HCT116 (cell line): ENCODE measurements around the gene ANKHD1. TPM values are rescaled to one million over a fixed set of nuclear protein-coding genes. Genes with fewer than 3 reads are reported as not detected.
A peak's percentile ranks its signal among the peaks of the same experiment; 100 is the strongest.

ENCODE experiments used
- ATAC-seq: fragments of 200-7000 bp; cut with Tn5 transposase; 2 replicates; pipeline ENCODE4 v1.9.1; 2020; ENCODE audit warnings: mild to moderate bottlenecking, moderate library complexity
- Bru-seq: library from RNA; stranded (reverse); fragments of 400-500 nt; gene quantifications from one replicate; lab custom pipeline; 2021; lab: Mats Ljungman, UMichigan
- BruChase-seq, 2 experiments: library from RNA; stranded (reverse); fragments of 400-500 nt; gene quantifications; one replicate each; lab custom pipeline; 2021; lab: Mats Ljungman, UMichigan
- BruUV-seq: library from RNA; stranded (reverse); fragments of 400-500 nt; replicated peaks from 2 replicates; lab custom pipeline; 2021; lab: Mats Ljungman, UMichigan
- CTCF ChIA-PET: fragments of 300-600 bp; sonication (Branson Sonifier 250); formaldehyde crosslinking; loops from one replicate; lab custom pipeline; 2021; ENCODE audit warnings: antibody characterized with exemption; lab: Charles Lee
- POLR2A ChIA-PET: fragments of 300-600, 350-600 bp; sonication (Branson Sonifier 250); formaldehyde crosslinking; loops from one replicate; lab custom pipeline; 2021; ENCODE audit warnings: antibody characterized with exemption; lab: Charles Lee
- RAD21 ChIA-PET, 2 experiments: fragments of 300-600 bp; sonication (Branson Sonifier 250); formaldehyde crosslinking; loops; one replicate each; lab custom pipeline; 2023; ENCODE audit warnings: low total read pairs in 2 of 2; ENCODE audit not compliant: uncharacterized antibody in 2 of 2, unreplicated experiment in 2 of 2, low non-redundant PET in 1 of 2; lab: Charles Lee
- DNase-seq: peaks from one replicate; pipeline ENCODE4 v3.0.0-alpha.2; 2010; ENCODE audit warnings: low read depth, low spot score
- H2AFZ ChIP-seq: fragments of 200-600 bp; shearing (Covaris generic), sonication (generic); 2 replicates; pipeline ENCODE4 v1.6.1; 2017; ENCODE audit warnings: low read depth, mixed run types, mixed read lengths, antibody characterized with exemption, low read length; ENCODE audit not compliant: poor library complexity, severe bottlenecking
- H3K27ac ChIP-seq: 2 replicates; pipeline ENCODE4 v1.5.1; 2012; ENCODE audit warnings: low read depth, low read length
- H3K27me3 ChIP-seq: fragments of 200-600 bp; sonication (generic); 2 replicates; pipeline ENCODE4 v1.6.1; 2016; ENCODE audit warnings: mixed run types, low read length, mixed read lengths; ENCODE audit not compliant: insufficient read depth
- H3K36me3 ChIP-seq, 2 experiments: fragments of 200-500 bp in 1 of 2; fragments of 200-600 bp in 1 of 2; sonication (Bioruptor generic) in 1 of 2; sonication (generic) in 1 of 2; 2 replicates each; pipeline versions ENCODE4 v1.5.1 to v1.6.1; 2014 to 2016; ENCODE audit warnings: low read length in 2 of 2, inconsistent platforms in 1 of 2, mixed read lengths in 1 of 2, mixed run types in 1 of 2; ENCODE audit not compliant: insufficient read depth in 2 of 2, control insufficient read depth in 1 of 2
- H3K4me1 ChIP-seq, 2 experiments: fragments of 200-600 bp in 1 of 2; sonication (generic) in 1 of 2; 2 replicates each; pipeline versions ENCODE4 v1.5.1 to v1.6.1; 2012 to 2017; ENCODE audit warnings: low read length in 2 of 2, inconsistent platforms in 1 of 2, mild to moderate bottlenecking in 1 of 2, mixed read lengths in 1 of 2, mixed run types in 1 of 2, moderate library complexity in 1 of 2; ENCODE audit not compliant: insufficient read depth in 2 of 2, control insufficient read depth in 1 of 2
- H3K4me2 ChIP-seq: fragments of 200-600 bp; sonication (generic); 2 replicates; pipeline ENCODE4 v1.6.1; 2017; ENCODE audit warnings: mixed run types, low read length, mixed read lengths
- H3K4me3 ChIP-seq, 2 experiments: fragments of 200-600 bp in 1 of 2; sonication (generic) in 1 of 2; replicated peaks in 1 of 2; 2 replicates each; pipeline ENCODE4 v1.5.1; 2011 to 2016; ENCODE audit warnings: low read length in 2 of 2, control low read depth in 1 of 2, low read depth in 1 of 2, mild to moderate bottlenecking in 1 of 2, mixed read lengths in 1 of 2, mixed run types in 1 of 2
- H3K79me2 ChIP-seq: fragments of 200-600 bp; sonication (generic); 2 replicates; pipeline ENCODE4 v1.6.1; 2017; ENCODE audit warnings: mild to moderate bottlenecking, mixed run types, low read length, moderate library complexity, mixed read lengths; ENCODE audit not compliant: insufficient read depth
- H3K9ac ChIP-seq: fragments of 200-600 bp; sonication (generic); 2 replicates; pipeline ENCODE4 v1.6.1; 2016; ENCODE audit warnings: low read length, mixed read lengths
- H3K9me2 ChIP-seq: fragments of 200-600 bp; sonication (generic), shearing (Covaris generic); 2 replicates; pipeline ENCODE4 v1.6.1; 2017; ENCODE audit warnings: mixed run types, mild to moderate bottlenecking, moderate library complexity; ENCODE audit not compliant: insufficient read depth
- H3K9me3 ChIP-seq, 2 experiments: fragments of 200-500 bp in 1 of 2; fragments of 200-600 bp in 1 of 2; sonication (Bioruptor generic) in 1 of 2; sonication (generic) in 1 of 2; 2 replicates each; pipeline ENCODE4 v1.6.1; 2014 to 2017; ENCODE audit warnings: low read length in 2 of 2, mixed read lengths in 2 of 2, inconsistent platforms in 1 of 2, low read depth in 1 of 2, mild to moderate bottlenecking in 1 of 2, mixed run types in 1 of 2, moderate library complexity in 1 of 2; ENCODE audit not compliant: control insufficient read depth in 1 of 2, insufficient read depth in 1 of 2
- H4K20me1 ChIP-seq: fragments of 200-600 bp; sonication (generic), shearing (Covaris generic); 2 replicates; pipeline ENCODE4 v1.6.1; 2017; ENCODE audit warnings: mixed run types, mild to moderate bottlenecking, moderate library complexity; ENCODE audit not compliant: insufficient read depth
- ATF3 ChIP-seq: IDR thresholded peaks from 2 replicates; pipeline ENCODE4 v1.6.1; 2012
- ELF1 ChIP-seq: IDR thresholded peaks from 2 replicates; pipeline ENCODE4 v1.6.1; 2012; ENCODE audit warnings: low read depth, borderline replicate concordance
- FOSL1 ChIP-seq: IDR thresholded peaks from 2 replicates; pipeline ENCODE4 v1.6.1; 2012; ENCODE audit warnings: low read depth
- POLR2A ChIP-seq: IDR thresholded peaks from 2 replicates; pipeline ENCODE4 v1.7.0; 2011; ENCODE audit warnings: borderline replicate concordance; ENCODE audit not compliant: insufficient read depth, insufficient read length; ENCODE audit errors: extremely low read depth
- POLR2AphosphoS5 ChIP-seq: IDR thresholded peaks from 2 replicates; pipeline ENCODE4 v1.6.1; 2011; ENCODE audit warnings: mild to moderate bottlenecking, low read depth, low read length, moderate library complexity
- RAD21 ChIP-seq: IDR thresholded peaks from 2 replicates; pipeline ENCODE4 v1.6.1; 2012; ENCODE audit warnings: low read depth, mild to moderate bottlenecking
- REST ChIP-seq: IDR thresholded peaks from 2 replicates; pipeline ENCODE4 v1.6.1; 2012; ENCODE audit warnings: low read depth
- TCF7L2 ChIP-seq: IDR thresholded peaks from 2 replicates; pipeline ENCODE4 v1.7.0; 2011; ENCODE audit warnings: borderline replicate concordance, inconsistent platforms; ENCODE audit not compliant: insufficient read depth, insufficient read length; ENCODE audit errors: extremely low read depth
- YY1 ChIP-seq: IDR thresholded peaks from 2 replicates; pipeline ENCODE4 v1.6.1; 2011; ENCODE audit warnings: low read length, low read depth, moderate library complexity, mild to moderate bottlenecking; ENCODE audit not compliant: insufficient replicate concordance; ENCODE audit errors: extremely low read depth
- ZBTB33 ChIP-seq: IDR thresholded peaks from 2 replicates; pipeline ENCODE4 v1.6.1; 2011; ENCODE audit warnings: mild to moderate bottlenecking, low read length, moderate library complexity; ENCODE audit not compliant: insufficient replicate concordance; ENCODE audit errors: extremely low read depth
- intact Hi-C: fragments of 100-400 bp; cut with micrococcal nuclease; formaldehyde crosslinking; loops from 2 replicates; pipeline ENCODE4 v1.10.0; 2022
- long read RNA-seq: library from polyadenylated mRNA; unstranded; transcript quantifications from one replicate; pipeline ENCODE4 v2.0.0, GENCODE V29; 2021; ENCODE audit not compliant: unreplicated experiment
- polyA plus RNA-seq: library from polyadenylated mRNA; unstranded; fragments of >200 nt; gene quantifications from 2 replicates; pipeline ENCODE4 v1.2.1, GENCODE V29; 2012; ENCODE audit warnings: missing spikeins
- total RNA-seq: library from RNA; stranded (reverse); gene quantifications from one replicate; pipeline ENCODE4 v1.2.1, GENCODE V29; 2021; ENCODE audit not compliant: unreplicated experiment
- TF ChIP-seq, protein P1 (sequence below): IDR thresholded peaks from 2 replicates; pipeline ENCODE4 v1.6.1; 2012

ANKHD1 gene
- total RNA-seq = 80.8 TPM
- 64.2 and 67.7 TPM in 2 replicates for polyA plus RNA-seq
- Bru-seq, nascent RNA = percentile 95 among the genes with signal in this experiment
- BruChase-seq, experiment 1, labeled RNA remaining after a 6-hour chase = percentile 98 among the genes with signal in this experiment
- BruChase-seq, experiment 2, labeled RNA remaining after a 2-hour chase = percentile 98 among the genes with signal in this experiment
- long read RNA-seq, full-length matches to known transcripts = 25 of 174 reads
- long read RNA-seq, partial matches to known transcripts = 98 of 174 reads
- long read RNA-seq, other reads (novel, unspliced or antisense) = 51 of 174 reads

DNA sequence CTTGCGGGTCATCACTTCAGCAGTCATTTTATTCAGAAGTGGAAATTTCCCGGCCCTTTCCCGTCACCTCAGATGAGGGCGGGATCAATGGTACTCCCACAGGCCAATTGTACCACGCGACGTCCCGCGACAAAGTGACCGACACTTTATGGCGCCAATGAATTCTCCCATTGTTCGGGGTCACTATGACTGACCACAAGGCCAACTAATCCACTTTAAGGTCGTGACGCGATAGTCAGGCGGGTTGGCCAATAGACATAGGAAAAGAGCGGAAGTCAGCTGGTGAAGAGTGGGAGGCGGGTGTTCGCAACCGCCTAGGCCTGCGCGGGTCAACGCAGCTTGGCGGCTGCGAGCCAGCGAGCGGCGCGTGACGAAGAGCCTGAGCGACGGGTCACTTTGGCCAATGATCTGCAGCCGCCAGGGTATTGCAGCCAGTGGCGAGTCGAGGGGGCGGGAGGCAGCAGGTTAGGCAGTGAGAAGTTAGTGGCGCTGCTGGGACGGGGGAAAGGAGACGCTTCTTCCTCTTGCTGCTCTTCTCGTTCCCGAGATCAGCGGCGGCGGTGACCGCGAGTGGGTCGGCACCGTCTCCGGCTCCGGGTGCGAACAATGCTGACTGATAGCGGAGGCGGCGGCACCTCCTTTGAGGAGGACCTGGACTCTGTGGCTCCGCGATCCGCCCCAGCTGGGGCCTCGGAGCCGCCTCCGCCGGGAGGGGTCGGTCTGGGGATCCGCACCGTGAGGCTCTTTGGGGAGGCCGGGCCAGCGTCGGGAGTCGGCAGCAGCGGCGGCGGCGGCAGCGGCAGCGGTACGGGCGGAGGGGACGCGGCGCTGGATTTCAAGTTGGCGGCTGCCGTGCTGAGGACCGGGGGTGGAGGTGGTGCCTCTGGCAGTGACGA lies at the start of gene ANKHD1:
ANKHD1 (plus strand) TSS at position 472 of the 896 bp plus-strand sequence; CDS start at position 607, 135 bp downstream.
- ATAC-seq (peak; percentile 80), DNase-seq (peak; percentile 100)
- Histone ChIP-seq H3K79me2 (peaks cover 65% of the 10 kb centered on the region), H3K9me2 (no peaks in the 10 kb centered on the region), H2AFZ (peak within 1 kb of the TSS; percentile 75), H3K9me3 (no peaks in the 10 kb centered on the region), H3K9ac (peak within 1 kb of the TSS; percentile 97), H3K4me1 (peaks cover 23 to 28% of the 10 kb centered on the region in 2 experiments), H3K27me3 (no peaks in the 10 kb centered on the region), H3K4me2 (peak within 1 kb of the TSS; percentile 98), H4K20me1 (peaks cover 12% of the 10 kb centered on the region; the same call in 1 of the 2 replicates), H3K27ac (peak within 1 kb of the TSS; percentile 92), H3K36me3 (no peaks in the 10 kb centered on the region), H3K4me3 (peak within 1 kb of the TSS; percentile 81 to 99)
- TF ChIP-seq TCF7L2 (peak; percentile 61), POLR2AphosphoS5 (peak; percentile 94), POLR2A (peak; percentile 40), ELF1 (no peak), REST (no peak), ATF3 (no peak), YY1 (peak; percentile 9), FOSL1 (no peak), RAD21 (no peak), ZBTB33 (peak; percentile 65)
- TF ChIP-seq, protein P1, sequence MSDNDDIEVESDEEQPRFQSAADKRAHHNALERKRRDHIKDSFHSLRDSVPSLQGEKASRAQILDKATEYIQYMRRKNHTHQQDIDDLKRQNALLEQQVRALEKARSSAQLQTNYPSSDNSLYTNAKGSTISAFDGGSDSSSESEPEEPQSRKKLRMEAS = no peak
- ChIA-PET CTCF (interaction anchor here (1.1 to 1.5 kb wide), 5 partner anchors 29 to 324 kb away, joined by 3 to 6 read pairs (median 3); no protein-coding TSS in a partner anchor), POLR2A (interaction anchor here (0.8 to 1.6 kb wide), 13 partner anchors 8 to 321 kb away, joined by 3 to 6 read pairs (median 3); partner anchors contain the start of gene HBEGF), RAD21 (no interaction called here)
- BruUV-seq = no TSS peak
- intact Hi-C loops = loop anchor here (2.0 kb wide), 2 partner anchors 299 to 317 kb away; partner anchors contain the start of gene ZMAT2
